GM23248 (cell line): ENCODE results near the gene KIRREL1. TPM values are rescaled to one million over a fixed set of nuclear protein-coding genes. Genes with fewer than 3 reads are reported as not detected.

Source experiments
- DNase-seq: peaks from one replicate; pipeline ENCODE4 v3.0.0-alpha.2; 2015
- H2AFZ ChIP-seq: fragments of 200-600 bp; sonication (generic); 2 replicates; pipeline ENCODE4 v1.6.1; 2016; ENCODE audit warnings: antibody characterized with exemption
- H3F3A ChIP-seq: fragments of 200-600 bp; sonication (generic); 2 replicates; pipeline ENCODE4 v1.6.1; 2016; ENCODE audit warnings: mild to moderate bottlenecking, antibody characterized with exemption, mixed run types; ENCODE audit not compliant: insufficient read depth
- H3K27ac ChIP-seq: fragments of 200-600 bp; sonication (generic); 2 replicates; pipeline ENCODE4 v1.5.1; 2016; ENCODE audit warnings: mild to moderate bottlenecking
- H3K27me3 ChIP-seq: fragments of 200-600 bp; sonication (generic); replicated peaks from 2 replicates; pipeline ENCODE4 v1.6.1; 2016; ENCODE audit warnings: mild to moderate bottlenecking; ENCODE audit not compliant: insufficient read depth
- H3K36me3 ChIP-seq: fragments of 200-600 bp; sonication (generic); 2 replicates; pipeline ENCODE4 v1.6.1; 2016; ENCODE audit warnings: low read depth, mild to moderate bottlenecking
- H3K4me1 ChIP-seq: fragments of 200-600 bp; sonication (generic); 2 replicates; pipeline ENCODE4 v1.6.1; 2016; ENCODE audit warnings: mild to moderate bottlenecking; ENCODE audit not compliant: insufficient read depth
- H3K4me2 ChIP-seq: fragments of 200-600 bp; sonication (generic); one replicate; pipeline ENCODE4 v1.6.1; 2016; ENCODE audit warnings: mild to moderate bottlenecking; ENCODE audit not compliant: unreplicated experiment
- H3K4me3 ChIP-seq: fragments of 200-600 bp; sonication (generic); 2 replicates; pipeline ENCODE4 v1.5.1; 2016; ENCODE audit warnings: mild to moderate bottlenecking
- H3K79me2 ChIP-seq: fragments of 200-600 bp; sonication (generic); 2 replicates; pipeline ENCODE4 v1.6.1; 2016; ENCODE audit warnings: mild to moderate bottlenecking; ENCODE audit not compliant: insufficient read depth
- H3K9ac ChIP-seq: fragments of 200-600 bp; sonication (generic); 2 replicates; pipeline ENCODE4 v1.6.1; 2016; ENCODE audit warnings: mild to moderate bottlenecking
- H3K9me2 ChIP-seq: fragments of 200-600 bp; sonication (generic); 2 replicates; pipeline ENCODE4 v1.6.1; 2016; ENCODE audit warnings: mixed run types, mild to moderate bottlenecking, moderate library complexity; ENCODE audit not compliant: insufficient read depth
- H3K9me3 ChIP-seq: fragments of 200-600 bp; sonication (generic); one replicate; pipeline ENCODE4 v1.6.1; 2017; ENCODE audit warnings: low read depth
- H4K20me1 ChIP-seq: fragments of 200-600 bp; sonication (generic); 2 replicates; pipeline ENCODE4 v1.6.0; 2016; ENCODE audit not compliant: insufficient read depth
- EZH2 ChIP-seq: fragments of 200-600 bp; sonication (generic); IDR thresholded peaks from 2 replicates; pipeline ENCODE4 v1.6.1; 2018; ENCODE audit warnings: antibody characterized with exemption, mild to moderate bottlenecking; ENCODE audit not compliant: insufficient read depth, poor library complexity, severe bottlenecking
- EZH2phosphoT487 ChIP-seq: fragments of 200-600 bp; sonication (generic); IDR thresholded peaks from 2 replicates; pipeline ENCODE4 v1.6.1; 2018; ENCODE audit warnings: antibody characterized with exemption, moderate library complexity, mild to moderate bottlenecking, low read depth; ENCODE audit not compliant: insufficient read depth
- WGBS, 2 experiments: methylation state at CpG; one replicate each; pipeline ENCODE4 v1.1.6; 2015 to 2017; ENCODE audit warnings: low lambda C conversion rate in 2 of 2, low coverage in 1 of 2; ENCODE audit errors: missing lambda C conversion rate in 2 of 2; 5-methylcytosine and 5-hydroxymethylcytosine counted together
- in situ Hi-C: fragments of 300-500 bp; cut with MboI; formaldehyde crosslinking; loops from 2 replicates; pipeline ENCODE4 v1.15.0; 2020
- polyA plus RNA-seq: library from polyadenylated mRNA; unstranded; fragments of >200 nt; fragmentation: Nextera tagmentation; extraction: Ambion mirVana; gene quantifications from 2 replicates; pipeline ENCODE4 v1.2.1, GENCODE V29; 2016
- total RNA-seq: library from RNA; depleted of rRNA; stranded (reverse); fragments of >200 nt; shearing (Covaris generic); gene quantifications from 2 replicates; pipeline ENCODE4 v1.2.3, GENCODE V29; 2014

The KIRREL1 gene
- total and polyA plus RNA-seq, 2 experiments from 2014 or later: 33.7 to 108 TPM

- peak overlapping the region; percentile 99 for H3K27ac ChIP-seq
- WGBS, 2 experiments: 44 to 45% methylated on average over 10 of the region's 10 CpGs
- peaks cover 65% of the 10 kb centered on the region for H3F3A ChIP-seq
- peaks cover 92% of the 10 kb centered on the region for H3K79me2 ChIP-seq
- H3K4me1 ChIP-seq: peaks cover 86% of the 10 kb centered on the region
- peak; percentile 55 for DNase-seq
- no peak for TF ChIP-seq EZH2phosphoT487
- TF ChIP-seq EZH2: no peak
- H3K4me3 ChIP-seq: peak overlapping the region; percentile 3; the same call in 1 of the 2 replicates
- H3K36me3 ChIP-seq: no peaks in the 10 kb centered on the region
- no peak overlapping the region for H2AFZ ChIP-seq
- H3K9me2 ChIP-seq: no peaks in the 10 kb centered on the region
- in situ Hi-C loops: no loop called here
- H3K4me2 ChIP-seq: peak overlapping the region; percentile 63
- H3K27me3 ChIP-seq: no peaks in the 10 kb centered on the region
- H3K9ac ChIP-seq: peak overlapping the region; percentile 85; the same call in 1 of the 2 replicates
- no peaks in the 10 kb centered on the region for H4K20me1 ChIP-seq
- H3K9me3 ChIP-seq: no peaks in the 10 kb centered on the region
Measured at GRCh38 chr1:158016651-158017335, 23.3 kb downstream of the KIRREL1 start.

GRCh38 chr1:158017800-158018595, 24.6 kb downstream of the KIRREL1 start:
- no peak overlapping the region for H3K4me3 ChIP-seq
- H2AFZ ChIP-seq: no peak overlapping the region
- 69 to 70% methylated on average over 4 of the region's 4 CpGs for WGBS, 2 experiments
- H3K36me3 ChIP-seq: no peaks in the 10 kb centered on the region
- no peaks in the 10 kb centered on the region for H3K27me3 ChIP-seq
- peak overlapping the region; percentile 98 for H3K4me2 ChIP-seq
- no peaks in the 10 kb centered on the region for H3K9me2 ChIP-seq
- TF ChIP-seq EZH2phosphoT487: no peak
- H3K79me2 ChIP-seq: peaks cover 92% of the 10 kb centered on the region
- peaks cover 53% of the 10 kb centered on the region for H3F3A ChIP-seq
- peak overlapping the region; percentile 85 for H3K9ac ChIP-seq
- no peaks in the 10 kb centered on the region for H3K9me3 ChIP-seq
- peak overlapping the region; percentile 99 for H3K27ac ChIP-seq
- in situ Hi-C loops: no loop called here
- peak; percentile 31 for DNase-seq
- no peaks in the 10 kb centered on the region for H4K20me1 ChIP-seq
- peaks cover 86% of the 10 kb centered on the region for H3K4me1 ChIP-seq

GRCh38 chr1:158019171-158019868, 25.9 kb downstream of the KIRREL1 start:
- H3F3A ChIP-seq: peaks cover 52% of the 10 kb centered on the region
- H3K4me2 ChIP-seq: peak overlapping the region; percentile 98
- H3K79me2 ChIP-seq: peaks cover 92% of the 10 kb centered on the region
- peaks cover 87% of the 10 kb centered on the region for H3K4me1 ChIP-seq
- no peaks in the 10 kb centered on the region for H3K9me2 ChIP-seq
- no peaks in the 10 kb centered on the region for H3K27me3 ChIP-seq
- no peaks in the 10 kb centered on the region for H3K9me3 ChIP-seq
- peak overlapping the region; percentile 73 for H3K4me3 ChIP-seq
- peak; percentile 94 for DNase-seq
- no peaks in the 10 kb centered on the region for H4K20me1 ChIP-seq
- TF ChIP-seq EZH2 (no peak), EZH2phosphoT487 (no peak)
- WGBS, 2 experiments: 2 to 4% methylated on average over 4 of the region's 4 CpGs
- in situ Hi-C loops: no loop called here
- peak overlapping the region; percentile 85 for H3K9ac ChIP-seq
- H3K36me3 ChIP-seq: no peaks in the 10 kb centered on the region
- peak overlapping the region; percentile 99 for H3K27ac ChIP-seq
- H2AFZ ChIP-seq: peak overlapping the region; percentile 80

- H3K79me2 ChIP-seq: peaks cover 92% of the 10 kb centered on the region
- peak overlapping the region; percentile 85 for H3K9ac ChIP-seq
- in situ Hi-C loops: no loop called here
- H3F3A ChIP-seq: peaks cover 52% of the 10 kb centered on the region
- no peaks in the 10 kb centered on the region for H3K9me2 ChIP-seq
- H3K4me1 ChIP-seq: peaks cover 90% of the 10 kb centered on the region
- H3K4me3 ChIP-seq: peak overlapping the region; percentile 73
- H3K27me3 ChIP-seq: no peaks in the 10 kb centered on the region
- no peaks in the 10 kb centered on the region for H3K9me3 ChIP-seq
- H4K20me1 ChIP-seq: no peaks in the 10 kb centered on the region
- no peak for TF ChIP-seq EZH2
- no peak for TF ChIP-seq EZH2phosphoT487
- H2AFZ ChIP-seq: no peak overlapping the region
- DNase-seq: no peak
- 25 to 32% methylated on average over 4 of the region's 4 CpGs for WGBS, 2 experiments
- H3K36me3 ChIP-seq: no peaks in the 10 kb centered on the region
- peak overlapping the region; percentile 98 for H3K4me2 ChIP-seq
- peak overlapping the region; percentile 99 for H3K27ac ChIP-seq
Measured at GRCh38 chr1:158020259-158020885, 26.9 kb downstream of the KIRREL1 start.
